Daoy (cell line): Measurements from ENCODE around the gene LRRC28. TPM values are rescaled to one million over a fixed set of nuclear protein-coding genes. Genes with fewer than 3 reads are reported as not detected.

ENCODE experiments used
- DNase-seq: peaks from one replicate; pipeline ENCODE4 v3.0.0-alpha.2; 2015; ENCODE audit warnings: low read depth
- total RNA-seq: library from RNA; depleted of rRNA; stranded (reverse); fragments of >200 nt; shearing (Covaris generic); gene quantifications from 2 replicates; pipeline ENCODE4 v1.2.3, GENCODE V29; 2014

Gene LRRC28
- total RNA-seq, 1 experiment from 2014 or later: 17.0 TPM

- peak; percentile 83 for DNase-seq
Observed at GRCh38 chr15:99305761-99306505, 54.7 kb downstream of the LRRC28 start.

- DNase-seq: peak; percentile 30
Observed at GRCh38 chr15:99306694-99307338, 55.5 kb downstream of the LRRC28 start.

- peak; percentile 30 for DNase-seq
Observed at GRCh38 chr15:99307735-99308134, 56.5 kb downstream of the LRRC28 start.

GRCh38 chr15:99310745-99311144, 59.5 kb downstream of the LRRC28 start:
- no peak for DNase-seq

GRCh38 chr15:99312228-99312627, 60.9 kb downstream of the LRRC28 start:
- no peak for DNase-seq

GRCh38 chr15:99312794-99313193, 61.5 kb downstream of the LRRC28 start:
- DNase-seq: no peak

GRCh38 chr15:99315636-99316035, 64.4 kb downstream of the LRRC28 start:
- DNase-seq: no peak

GRCh38 chr15:99320374-99321215, 69.3 kb downstream of the LRRC28 start:
- no peak for DNase-seq

GRCh38 chr15:99321468-99321867, 70.2 kb downstream of the LRRC28 start:
- DNase-seq: peak; percentile 15

GRCh38 chr15:99322643-99323405, 71.5 kb downstream of the LRRC28 start:
- DNase-seq: peak; percentile 17

GRCh38 chr15:99324082-99324620, 72.9 kb downstream of the LRRC28 start:
- peak; percentile 90 for DNase-seq

GRCh38 chr15:99324700-99325099, 73.4 kb downstream of the LRRC28 start:
- no peak for DNase-seq

- DNase-seq: no peak
Observed at GRCh38 chr15:99326235-99326634, 75.0 kb downstream of the LRRC28 start.

- DNase-seq: no peak
Observed at GRCh38 chr15:99328106-99329072, 77.1 kb downstream of the LRRC28 start.

- DNase-seq: no peak
Observed at GRCh38 chr15:99331381-99331780, 80.1 kb downstream of the LRRC28 start.

- no peak for DNase-seq
Observed at GRCh38 chr15:99333413-99333812, 82.1 kb downstream of the LRRC28 start.

GRCh38 chr15:99333981-99334380, 82.7 kb downstream of the LRRC28 start:
- DNase-seq: no peak

GRCh38 chr15:99335508-99335907, 84.2 kb downstream of the LRRC28 start:
- no peak for DNase-seq

GRCh38 chr15:99336794-99337193, 85.5 kb downstream of the LRRC28 start:
- DNase-seq: no peak

- no peak for DNase-seq
Observed at GRCh38 chr15:99340347-99340746, 89.1 kb downstream of the LRRC28 start.
